Stimulated activated CD8-positive, alpha-beta memory T cell treated with anti-CD3 and anti-CD28 coated beads, Interleukin-15, amount 100 ng/mL, for 48 hours (primary cell): Measurements from ENCODE around the gene NPIPB8.
"Not testable (repeated sequence)": the region's sequence is repeated elsewhere in the genome, so short reads cannot be mapped to it uniquely, and the experiment has no call there.

Experiments
- DNase-seq, 2 donors: peaks; one replicate each; pipeline ENCODE4 v3.0.0-alpha.2; 2020; ENCODE audit warnings: low read depth in 2 of 2

NPIPB8 gene

GRCh38 chr16:28606291-28607115 lies 31.4 kb upstream of the NPIPB8 start:
- DNase-seq = no peak

GRCh38 chr16:28607116-28607623 lies 30.7 kb upstream of the NPIPB8 start:
- no peak for DNase-seq

GRCh38 chr16:28607681-28608495 lies 30.0 kb upstream of the NPIPB8 start:
- not testable (repeated sequence) for DNase-seq

GRCh38 chr16:28608496-28608808 lies 29.4 kb upstream of the NPIPB8 start:
- DNase-seq = not testable (repeated sequence)

- DNase-seq = not testable (repeated sequence)
Measured at GRCh38 chr16:28608867-28609596, 28.8 kb upstream of the NPIPB8 start.

GRCh38 chr16:28609631-28610594 lies 28.0 kb upstream of the NPIPB8 start, which contains the start of gene SULT1A1:
Gene SULT1A1, minus strand, starts transcription at chr16:28610044. Its CDS starts 1,189 bp downstream, at chr16:28608855.
- no peak for DNase-seq

GRCh38 chr16:28610595-28611191 lies 27.2 kb upstream of the NPIPB8 start:
- DNase-seq = no peak

GRCh38 chr16:28612359-28613280 lies 25.2 kb upstream of the NPIPB8 start:
- DNase-seq = not testable (repeated sequence)

- not testable (repeated sequence) for DNase-seq
Measured at GRCh38 chr16:28613912-28614311, 24.0 kb upstream of the NPIPB8 start.

- not testable (repeated sequence) for DNase-seq
Measured at GRCh38 chr16:28614561-28614960, 23.3 kb upstream of the NPIPB8 start.

GRCh38 chr16:28615486-28616223 lies 22.2 kb upstream of the NPIPB8 start:
- DNase-seq = not testable (repeated sequence)

- DNase-seq = not testable (repeated sequence)
Measured at GRCh38 chr16:28616224-28616577, 21.7 kb upstream of the NPIPB8 start.

- DNase-seq = no peak
Measured at GRCh38 chr16:28616636-28617035, 21.2 kb upstream of the NPIPB8 start.

- DNase-seq = no peak
Measured at GRCh38 chr16:28617874-28618273, 20.0 kb upstream of the NPIPB8 start.

- DNase-seq = not testable (repeated sequence)
Measured at GRCh38 chr16:28620316-28620715, 17.5 kb upstream of the NPIPB8 start.

GRCh38 chr16:28621481-28622155 lies 16.2 kb upstream of the NPIPB8 start:
- DNase-seq = no peak

GRCh38 chr16:28622532-28623171 lies 15.2 kb upstream of the NPIPB8 start:
- DNase-seq = not testable (repeated sequence)
